Activated T-cell treated with anti-CD3 and anti-CD28 coated beads, Interleukin-2, amount 50 U/mL, for 72 hours (primary cell): ENCODE data around the gene MYH16. TPM values are rescaled to one million over a fixed set of nuclear protein-coding genes. Genes with fewer than 3 reads are reported as not detected.
"Not testable (repeated sequence)": the region's sequence is repeated elsewhere in the genome, so short reads cannot be mapped to it uniquely, and the experiment has no call there.

ENCODE experiments used
- ATAC-seq, 2 donors: fragments of 150-1000 bp; cut with Tn5 transposase; replicated peaks in 1 of 2; 2 replicates each; pipeline ENCODE4 v1.10.0; 2021; ENCODE audit warnings: moderate library complexity in 2 of 2, mild to moderate bottlenecking in 1 of 2
- DNase-seq, 2 donors: peaks; one replicate each; pipeline ENCODE4 v3.0.0; 2021 to 2022; ENCODE audit warnings: mixed read lengths in 1 of 2
- H3K27ac Mint-ChIP-seq: one replicate; pipeline ENCODE4 v1.8.0; 2022; ENCODE audit warnings: mild to moderate bottlenecking, moderate library complexity, mixed read lengths
- H3K27me3 Mint-ChIP-seq: one replicate; pipeline ENCODE4 v1.8.0; 2022; ENCODE audit warnings: low read depth, mixed read lengths
- H3K36me3 Mint-ChIP-seq, 2 donors: one replicate each; pipeline ENCODE4 v1.8.0; 2022; ENCODE audit warnings: mixed read lengths in 2 of 2, mild to moderate bottlenecking in 1 of 2; ENCODE audit not compliant: insufficient read depth in 2 of 2
- H3K4me1 Mint-ChIP-seq: one replicate; pipeline ENCODE4 v1.8.0; 2022; ENCODE audit warnings: low read depth, mixed read lengths
- H3K4me3 Mint-ChIP-seq, 2 donors: one replicate each; pipeline ENCODE4 v1.8.0; 2022; ENCODE audit warnings: mild to moderate bottlenecking in 2 of 2, mixed read lengths in 2 of 2, moderate library complexity in 2 of 2
- H3K9me3 Mint-ChIP-seq, 2 donors: one replicate each; pipeline ENCODE4 v1.8.0; 2022; ENCODE audit warnings: mixed read lengths in 2 of 2
- total RNA-seq, 2 donors: library from RNA; stranded (reverse); gene quantifications; one replicate each; pipeline ENCODE4 v1.2.3, GENCODE V29; 2022

MYH16 gene
- total RNA-seq, 2 donors from 2014 or later: not detected

DNA sequence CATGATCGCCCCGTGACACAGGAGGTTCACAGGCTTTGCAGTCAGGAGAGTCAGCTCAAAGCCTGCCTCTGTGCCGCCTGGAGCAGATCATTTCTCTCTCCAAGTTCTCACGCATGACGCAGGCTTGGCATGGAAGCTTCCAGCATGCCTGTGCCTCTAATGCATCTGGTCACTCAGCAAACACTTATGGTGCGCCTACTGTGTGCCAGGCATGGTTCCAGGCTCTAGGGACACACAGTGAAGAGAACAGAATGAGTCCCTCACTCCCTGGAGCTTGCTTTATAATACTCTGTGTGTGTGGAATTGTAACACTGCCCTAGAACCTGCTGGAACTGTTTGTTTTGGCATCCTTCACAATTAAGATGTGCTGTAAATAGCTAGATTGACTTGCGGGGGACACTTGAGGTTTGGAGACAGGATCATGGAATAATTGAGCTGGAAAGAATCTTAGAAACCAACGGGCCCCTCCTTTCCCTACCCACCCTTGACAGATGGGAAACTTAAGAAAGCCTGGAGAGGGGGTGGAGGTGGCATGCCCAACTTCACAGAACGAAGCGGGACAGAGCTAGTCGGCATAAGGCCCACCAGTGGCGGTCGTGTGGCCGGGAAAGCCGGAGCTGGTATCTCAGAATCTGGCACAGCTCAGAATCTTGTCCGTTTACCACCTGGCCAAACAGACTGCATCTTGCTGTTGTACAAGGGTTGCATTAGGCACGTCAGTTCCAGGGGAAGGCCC is 4.6 kb upstream of the MYH16 start:
- H3K27ac Mint-ChIP-seq: no peak overlapping the region
- no peak overlapping the region for H3K4me3 Mint-ChIP-seq
- H3K27me3 Mint-ChIP-seq: peaks cover 19% of the 10 kb centered on the region
- H3K36me3 Mint-ChIP-seq: no peaks in the 10 kb centered on the region
- no peak for ATAC-seq
- no peaks in the 10 kb centered on the region for H3K9me3 Mint-ChIP-seq
- DNase-seq: no peak
- no peaks in the 10 kb centered on the region for H3K4me1 Mint-ChIP-seq

DNA sequence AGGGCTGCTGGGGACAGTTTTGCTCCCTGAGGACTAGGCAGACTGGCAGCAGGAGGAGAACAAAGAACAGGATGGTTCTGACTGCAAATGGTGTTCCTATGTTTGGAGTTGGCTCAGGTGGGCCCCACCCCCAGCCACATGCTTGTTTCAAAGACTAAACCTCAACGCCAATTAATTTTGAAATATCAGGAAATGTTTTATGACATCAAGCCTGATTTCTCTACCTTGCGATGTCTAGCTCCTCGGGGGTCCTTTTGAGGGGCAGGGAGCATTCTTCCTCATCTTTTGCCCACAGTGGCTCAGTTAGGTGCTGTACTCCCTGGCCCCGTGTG is 4.1 kb upstream of the MYH16 start:
- H3K4me3 Mint-ChIP-seq: no peak overlapping the region
- no peaks in the 10 kb centered on the region for H3K36me3 Mint-ChIP-seq
- peaks cover 3% of the 10 kb centered on the region for H3K4me1 Mint-ChIP-seq
- no peak for DNase-seq
- no peaks in the 10 kb centered on the region for H3K9me3 Mint-ChIP-seq
- H3K27ac Mint-ChIP-seq: no peak overlapping the region
- no peak for ATAC-seq
- H3K27me3 Mint-ChIP-seq: peaks cover 19% of the 10 kb centered on the region

DNA sequence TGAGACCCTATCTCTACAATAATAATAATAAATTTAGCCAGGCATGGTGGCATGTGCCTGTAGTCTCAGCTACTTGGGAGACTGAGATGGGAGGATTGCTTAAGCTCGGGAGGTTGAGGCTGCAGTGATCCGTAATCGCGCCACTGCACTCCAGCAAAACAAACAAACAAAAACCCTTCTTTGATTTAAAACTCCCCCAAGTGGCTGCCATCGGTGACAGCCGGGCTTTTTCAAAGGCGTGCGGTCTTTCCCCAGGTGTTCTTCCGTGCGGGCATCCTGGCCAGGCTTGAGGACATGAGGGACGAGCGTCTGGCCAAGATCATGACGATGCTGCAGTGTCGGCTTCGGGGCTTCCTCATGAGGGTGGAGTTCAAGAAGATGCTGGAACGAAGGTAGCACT is 1.9 kb upstream of the MYH16 start:
- no peak overlapping the region for H3K4me3 Mint-ChIP-seq
- peaks cover 21% of the 10 kb centered on the region for H3K4me1 Mint-ChIP-seq
- no peak for ATAC-seq
- DNase-seq: no peak
- no peaks in the 10 kb centered on the region for H3K9me3 Mint-ChIP-seq
- peaks cover 9% of the 10 kb centered on the region for H3K27me3 Mint-ChIP-seq
- no peak overlapping the region for H3K27ac Mint-ChIP-seq
- H3K36me3 Mint-ChIP-seq: no peaks in the 10 kb centered on the region

DNA sequence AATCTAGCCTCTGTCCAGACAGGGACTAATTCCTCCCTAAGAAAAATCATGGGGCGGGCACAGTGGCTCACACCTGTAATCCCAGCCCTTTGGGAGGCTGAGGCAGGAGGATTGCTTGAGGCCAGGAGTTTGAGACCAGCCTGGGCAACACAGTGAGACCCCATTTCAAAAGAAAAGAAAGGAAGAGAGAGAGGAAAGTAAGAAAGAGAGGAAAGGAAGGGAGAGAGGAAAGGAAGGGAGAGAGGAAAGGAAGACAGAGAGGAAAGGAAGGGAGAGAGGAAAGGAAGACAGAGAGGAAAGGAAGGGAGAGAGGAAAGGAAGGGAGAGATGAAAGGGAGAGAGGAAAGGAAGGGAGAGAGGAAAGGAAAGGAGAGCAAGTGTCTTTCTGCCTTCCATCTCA is 922 bp downstream of the MYH16 start:
- H3K4me3 Mint-ChIP-seq: peak overlapping the region; percentile 62 to 78
- not testable (repeated sequence) for H3K27me3 Mint-ChIP-seq, H3K9me3 Mint-ChIP-seq, H3K36me3 Mint-ChIP-seq, DNase-seq, ATAC-seq
- H3K4me1 Mint-ChIP-seq: peaks cover 21% of the 10 kb centered on the region
- H3K27ac Mint-ChIP-seq: peak overlapping the region; percentile 95

DNA sequence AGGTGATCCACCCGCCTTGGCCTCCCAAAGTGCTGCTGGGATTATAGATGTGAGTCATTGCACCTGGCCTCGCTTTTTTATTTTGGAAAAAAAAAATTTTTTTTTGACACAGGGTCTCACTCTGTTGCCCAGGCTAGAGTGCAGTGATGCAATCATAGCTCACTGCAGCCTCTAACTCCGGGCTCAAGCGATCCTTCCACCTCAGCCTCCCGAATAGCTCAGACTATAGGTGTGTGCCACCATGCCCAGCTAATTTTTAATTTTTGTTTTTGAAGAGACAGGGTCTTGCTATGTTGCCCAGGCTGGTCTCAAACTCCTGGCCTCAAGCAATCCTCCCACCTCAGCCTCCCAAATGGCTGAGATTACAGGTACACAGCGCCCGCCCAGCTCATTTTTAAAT is 2.3 kb downstream of the MYH16 start:
- not testable (repeated sequence) for ATAC-seq, H3K27me3 Mint-ChIP-seq, H3K36me3 Mint-ChIP-seq, DNase-seq, H3K27ac Mint-ChIP-seq, H3K4me3 Mint-ChIP-seq, H3K9me3 Mint-ChIP-seq
- peaks cover 21% of the 10 kb centered on the region for H3K4me1 Mint-ChIP-seq

DNA sequence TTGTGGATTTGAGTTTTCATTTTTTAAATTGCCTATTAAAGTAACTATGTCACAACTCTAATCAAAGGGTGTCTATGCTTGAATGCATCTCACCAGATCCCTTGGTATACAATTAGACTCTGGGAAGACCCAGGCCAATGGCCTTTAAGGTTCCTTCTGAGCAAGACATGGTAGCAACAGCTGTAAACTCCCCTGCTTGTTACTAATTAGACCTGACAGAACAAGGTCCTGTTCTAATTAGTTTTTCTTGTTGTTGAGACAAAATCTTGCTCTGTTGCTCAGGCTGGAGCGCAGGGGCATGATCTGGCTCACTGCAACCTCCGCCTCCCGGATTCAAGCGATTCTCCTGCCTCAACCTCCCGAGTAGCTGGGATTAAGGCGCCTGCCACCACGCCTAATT is 2.9 kb downstream of the MYH16 start:
- ATAC-seq (no peak), DNase-seq (no peak)
- peaks cover 21% of the 10 kb centered on the region for H3K4me1 Mint-ChIP-seq
- H3K27me3 Mint-ChIP-seq: no peaks in the 10 kb centered on the region
- H3K36me3 Mint-ChIP-seq: no peaks in the 10 kb centered on the region
- peak overlapping the region in 1 of 2 donors; percentile 42 for H3K4me3 Mint-ChIP-seq
- peak overlapping the region; percentile 64 for H3K27ac Mint-ChIP-seq
- no peaks in the 10 kb centered on the region for H3K9me3 Mint-ChIP-seq

DNA sequence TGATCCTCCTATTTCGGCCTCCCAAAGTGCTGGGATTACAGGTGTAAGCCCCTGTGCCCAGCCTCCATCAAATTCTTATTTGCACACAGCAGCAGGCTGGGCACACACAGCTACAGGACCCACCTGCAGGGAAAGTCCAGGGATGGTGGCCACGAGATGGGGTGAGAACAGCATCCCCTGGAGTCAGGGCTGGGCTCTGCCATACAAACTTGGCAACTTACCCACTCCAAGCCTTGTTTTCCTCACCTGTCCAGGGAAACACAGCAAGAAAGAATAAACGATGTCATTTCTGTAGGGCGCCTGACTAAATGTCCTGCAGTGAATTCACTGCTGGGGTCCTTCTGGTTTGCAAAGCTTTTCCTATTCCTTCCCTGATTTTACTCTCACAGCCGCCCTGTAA is 5.5 kb downstream of the MYH16 start:
- no peaks in the 10 kb centered on the region for H3K36me3 Mint-ChIP-seq
- H3K4me3 Mint-ChIP-seq: no peak overlapping the region
- H3K27ac Mint-ChIP-seq: no peak overlapping the region
- ATAC-seq (no peak), DNase-seq (no peak)
- no peaks in the 10 kb centered on the region for H3K9me3 Mint-ChIP-seq
- no peaks in the 10 kb centered on the region for H3K27me3 Mint-ChIP-seq
- H3K4me1 Mint-ChIP-seq: peaks cover 21% of the 10 kb centered on the region

DNA sequence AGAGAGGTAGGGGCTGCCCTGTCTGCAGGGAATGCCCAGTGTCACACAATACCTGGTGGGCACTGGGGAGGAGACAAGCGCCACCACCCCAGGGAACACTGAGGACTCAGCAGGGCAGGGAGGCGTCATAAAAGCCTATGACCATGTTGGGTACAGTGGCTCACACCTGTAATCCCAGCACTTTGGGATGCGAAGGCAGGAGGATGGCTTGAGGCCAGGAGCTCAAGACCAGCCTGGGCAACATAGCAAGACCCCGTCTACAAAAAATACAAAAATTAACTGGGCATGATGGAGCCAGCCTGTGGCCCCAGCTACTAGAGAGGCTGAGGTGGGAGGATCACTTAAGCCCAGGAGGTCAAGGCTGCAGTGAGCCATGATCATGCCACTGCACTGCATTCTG is 11.5 kb downstream of the MYH16 start:
- not testable (repeated sequence) for H3K4me1 Mint-ChIP-seq, H3K36me3 Mint-ChIP-seq, DNase-seq, H3K9me3 Mint-ChIP-seq, H3K4me3 Mint-ChIP-seq, H3K27ac Mint-ChIP-seq, ATAC-seq, H3K27me3 Mint-ChIP-seq

DNA sequence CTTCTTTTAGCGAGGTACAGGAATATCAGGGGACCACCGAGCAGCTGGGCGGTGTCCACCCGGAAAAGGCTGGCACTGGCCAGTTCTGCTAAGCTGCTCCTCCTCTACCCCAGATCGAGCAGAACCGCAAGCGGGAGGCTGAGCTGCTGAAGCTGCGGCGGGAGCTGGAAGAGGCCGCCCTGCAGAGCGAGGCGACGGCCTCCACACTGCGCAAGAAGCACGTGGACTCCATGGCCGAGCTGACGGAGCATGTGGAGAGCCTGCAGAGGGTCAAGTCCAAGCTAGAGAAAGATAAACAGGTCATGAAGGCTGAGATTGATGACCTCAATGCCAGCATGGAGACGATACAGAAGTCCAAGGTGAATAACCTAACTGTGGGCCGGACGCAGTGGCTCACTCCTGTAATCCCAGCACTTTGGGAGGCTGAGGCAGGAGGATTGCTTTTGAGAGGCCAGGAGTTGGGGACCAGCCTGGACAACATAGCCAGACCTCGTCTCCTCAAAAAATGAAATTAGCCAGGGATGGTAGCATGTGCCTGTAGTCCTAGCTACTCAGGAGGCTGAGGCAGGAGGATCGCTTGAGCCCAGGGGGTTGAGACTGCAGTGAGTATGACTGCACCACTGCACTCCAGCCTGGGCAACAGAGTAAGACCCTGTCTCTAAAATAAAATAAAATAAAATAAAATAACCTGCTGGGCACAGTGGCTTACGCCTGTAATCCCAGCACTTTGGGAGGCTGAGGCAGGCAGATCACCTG is 15.3 kb downstream of the MYH16 start:
- Mint-ChIP-seq H3K4me1 (no peaks in the 10 kb centered on the region), H3K9me3 (no peaks in the 10 kb centered on the region), H3K27ac (no peak overlapping the region), H3K4me3 (no peak overlapping the region), H3K27me3 (no peaks in the 10 kb centered on the region), H3K36me3 (no peaks in the 10 kb centered on the region)
- DNase-seq (no peak), ATAC-seq (no peak)

DNA sequence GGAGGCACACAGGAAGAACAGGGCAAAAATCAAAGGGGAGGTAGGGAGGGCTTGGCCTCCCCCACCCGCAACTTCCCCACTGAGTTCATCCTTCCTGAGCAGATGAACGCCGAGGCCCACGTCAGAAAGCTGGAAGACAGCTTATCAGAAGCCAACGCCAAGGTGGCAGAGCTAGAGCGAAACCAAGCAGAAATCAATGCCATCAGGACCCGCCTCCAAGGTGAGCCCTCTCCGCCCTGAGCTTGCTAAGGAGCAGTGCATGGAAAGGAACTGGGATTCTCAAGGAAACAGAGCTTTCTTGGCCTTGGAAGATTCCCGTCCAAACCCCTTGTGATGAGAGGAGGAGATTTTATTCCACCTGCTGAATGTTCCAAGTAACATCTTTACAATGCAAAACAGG is 16.5 kb downstream of the MYH16 start:
- Mint-ChIP-seq H3K4me1 (no peaks in the 10 kb centered on the region), H3K36me3 (no peaks in the 10 kb centered on the region), H3K9me3 (no peaks in the 10 kb centered on the region), H3K4me3 (no peak overlapping the region), H3K27me3 (no peaks in the 10 kb centered on the region), H3K27ac (no peak overlapping the region)
- ATAC-seq (no peak), DNase-seq (no peak)

DNA sequence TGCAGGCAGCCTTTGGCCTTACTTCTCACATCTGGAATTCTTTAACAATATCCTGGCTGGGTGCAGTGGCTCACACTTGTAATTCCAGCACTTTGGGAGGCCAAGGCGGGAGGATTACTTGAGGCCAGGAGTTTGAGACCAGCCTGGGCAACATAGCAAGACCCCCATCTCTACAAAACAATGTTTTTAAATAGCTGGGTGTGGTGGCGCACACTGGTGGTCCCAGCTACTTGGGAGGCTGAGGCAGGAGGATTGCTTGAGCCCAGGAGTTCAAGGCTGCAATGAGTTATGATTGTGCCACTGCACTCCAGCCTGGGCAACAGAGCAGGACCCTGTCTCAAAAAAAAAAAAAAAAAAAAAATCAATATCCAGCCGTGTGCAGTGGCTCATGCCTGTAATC is 17.5 kb downstream of the MYH16 start:
- H3K27ac Mint-ChIP-seq, H3K36me3 Mint-ChIP-seq, ATAC-seq, DNase-seq, H3K27me3 Mint-ChIP-seq, H3K4me1 Mint-ChIP-seq, H3K9me3 Mint-ChIP-seq, H3K4me3 Mint-ChIP-seq: not testable (repeated sequence)

DNA sequence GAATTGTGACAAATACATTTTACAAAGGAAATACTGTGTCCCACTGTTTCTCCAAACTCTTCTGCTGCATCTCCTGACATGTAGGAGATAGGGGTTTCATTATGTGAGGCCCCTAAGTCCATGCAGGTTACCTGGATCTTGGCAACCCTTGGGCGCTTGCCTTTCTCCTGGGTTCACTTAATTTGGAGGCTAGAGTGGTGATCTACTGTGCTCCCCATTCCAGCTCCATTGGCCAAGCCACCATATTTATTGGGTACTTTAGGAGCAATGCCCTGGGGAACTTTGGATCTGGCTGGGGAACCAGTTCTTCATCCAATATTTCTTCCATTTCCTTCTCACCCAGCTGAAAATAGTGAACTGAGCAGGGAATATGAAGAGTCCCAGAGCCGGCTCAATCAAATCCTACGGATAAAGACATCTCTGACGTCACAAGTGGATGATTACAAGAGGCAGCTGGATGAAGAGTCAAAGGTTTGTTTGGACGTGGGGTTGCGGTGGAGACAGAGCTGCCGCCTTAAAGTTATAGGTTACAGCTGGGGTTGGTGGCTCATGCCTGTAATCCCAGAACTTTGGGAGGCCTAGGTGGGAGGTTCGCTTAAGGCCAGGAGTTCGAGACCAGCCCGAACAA is 18.5 kb downstream of the MYH16 start:
- Mint-ChIP-seq H3K4me1 (no peaks in the 10 kb centered on the region), H3K27me3 (no peaks in the 10 kb centered on the region), H3K4me3 (no peak overlapping the region), H3K27ac (no peak overlapping the region), H3K36me3 (no peaks in the 10 kb centered on the region), H3K9me3 (no peaks in the 10 kb centered on the region)
- ATAC-seq: no peak
- DNase-seq: no peak

DNA sequence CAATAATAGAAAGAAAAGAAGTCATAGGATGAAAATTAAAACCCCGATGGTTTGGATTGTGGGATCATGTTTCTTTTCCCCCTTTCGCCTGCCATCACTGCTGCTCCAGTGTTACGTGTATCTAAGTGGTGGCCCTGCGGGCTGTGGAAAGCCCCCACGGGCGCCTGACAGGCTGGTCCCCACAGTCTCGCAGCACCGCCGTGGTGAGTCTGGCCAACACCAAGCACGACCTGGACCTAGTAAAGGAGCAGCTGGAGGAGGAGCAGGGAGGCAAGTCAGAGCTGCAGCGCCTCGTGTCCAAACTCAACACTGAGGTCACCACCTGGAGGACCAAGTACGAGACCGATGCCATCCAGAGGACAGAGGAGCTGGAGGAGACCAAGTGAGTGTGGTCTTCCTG is 19.5 kb downstream of the MYH16 start:
- ATAC-seq: no peak
- H3K4me1 Mint-ChIP-seq: no peaks in the 10 kb centered on the region
- no peaks in the 10 kb centered on the region for H3K9me3 Mint-ChIP-seq
- DNase-seq: no peak
- no peak overlapping the region for H3K27ac Mint-ChIP-seq
- H3K36me3 Mint-ChIP-seq: no peaks in the 10 kb centered on the region
- no peaks in the 10 kb centered on the region for H3K27me3 Mint-ChIP-seq
- no peak overlapping the region for H3K4me3 Mint-ChIP-seq
